HepG2 (cell line): ENCODE data around the gene TAF12. TPM values are rescaled to one million over a fixed set of nuclear protein-coding genes. Genes with fewer than 3 reads are reported as not detected.

Experiments used
- ARHGAP35 ChIP-seq: sonication (generic); formaldehyde crosslinking; IDR thresholded peaks from 2 replicates; pipeline ENCODE4 v1.9.0; 2022; ENCODE audit warnings: mild to moderate bottlenecking, inconsistent platforms, moderate library complexity, missing genetic modification reagents, borderline replicate concordance
- HNF4A ChIP-seq: sonication (generic); formaldehyde crosslinking; IDR thresholded peaks from 2 replicates; pipeline ENCODE4 v1.4.0; 2020; ENCODE audit warnings: missing genetic modification reagents
- NR2F6 ChIP-seq, 2 experiments: IDR thresholded peaks; 2 replicates each; pipeline ENCODE4 v1.6.1; 2016; ENCODE audit warnings: antibody characterized with exemption in 1 of 2, mild to moderate bottlenecking in 1 of 2
- PHF21A ChIP-seq: sonication (generic); formaldehyde crosslinking; IDR thresholded peaks from 2 replicates; pipeline ENCODE4 v1.5.0; 2020; ENCODE audit warnings: mild to moderate bottlenecking, missing genetic modification reagents
- PLRG1 ChIP-seq: fragments of 450-650 bp; conservative IDR thresholded peaks from 2 replicates; pipeline ENCODE4 v1.6.1; 2016
- PRMT3 ChIP-seq: sonication (generic); formaldehyde crosslinking; IDR thresholded peaks from 2 replicates; pipeline ENCODE4 v1.8.1; 2022; ENCODE audit warnings: low read depth, mild to moderate bottlenecking, moderate library complexity, missing genetic modification reagents, borderline replicate concordance
- SAFB2 ChIP-seq: sonication (generic); formaldehyde crosslinking; IDR thresholded peaks from 2 replicates; pipeline ENCODE4 v1.5.1; 2020; ENCODE audit warnings: missing genetic modification reagents, low read depth, mild to moderate bottlenecking, borderline replicate concordance
- SETDB1 ChIP-seq: sonication (generic); formaldehyde crosslinking; IDR thresholded peaks from 2 replicates; pipeline ENCODE4 v1.5.1; 2020; ENCODE audit warnings: missing genetic modification reagents, mild to moderate bottlenecking, borderline replicate concordance
- SKI ChIP-seq: fragments of 450-650 bp; IDR thresholded peaks from one replicate; pipeline ENCODE4 v1.6.1; 2018; ENCODE audit warnings: mild to moderate bottlenecking; ENCODE audit not compliant: partially characterized antibody
- SOX6 ChIP-seq, 2 experiments: fragments of 450-650 bp in 1 of 2; sonication (generic) in 1 of 2; formaldehyde crosslinking in 1 of 2; IDR thresholded peaks; 2 replicates each; pipeline versions ENCODE4 v1.4.0 to v1.6.1; 2017 to 2020; ENCODE audit warnings: antibody characterized with exemption in 1 of 2, mild to moderate bottlenecking in 1 of 2, missing genetic modification reagents in 1 of 2
- TCF7L2 ChIP-seq: IDR thresholded peaks from 2 replicates; pipeline ENCODE4 v1.6.1; 2011; ENCODE audit warnings: mild to moderate bottlenecking, low read depth, low read length, moderate library complexity
- THAP11 ChIP-seq: IDR thresholded peaks from 2 replicates; pipeline ENCODE4 v1.6.1; 2016; ENCODE audit warnings: missing biosample characterization, missing genetic modification reagents
- ZBTB14 ChIP-seq: sonication (generic); formaldehyde crosslinking; IDR thresholded peaks from 2 replicates; pipeline ENCODE4 v1.4.0; 2020; ENCODE audit warnings: missing genetic modification reagents
- ZNF251 ChIP-seq: sonication (generic); formaldehyde crosslinking; IDR thresholded peaks from 2 replicates; pipeline ENCODE4 v1.9.0; 2021; ENCODE audit warnings: mild to moderate bottlenecking, missing genetic modification reagents
- ZNF549 ChIP-seq: sonication (generic); formaldehyde crosslinking; IDR thresholded peaks from 2 replicates; pipeline ENCODE4 v1.5.0; 2020; ENCODE audit warnings: missing genetic modification reagents
- ZNF572 ChIP-seq: sonication (generic); formaldehyde crosslinking; IDR thresholded peaks from 2 replicates; pipeline ENCODE4 v1.5.1; 2020; ENCODE audit warnings: mild to moderate bottlenecking, missing genetic modification reagents
- ZNF598 ChIP-seq: sonication (generic); formaldehyde crosslinking; IDR thresholded peaks from 2 replicates; pipeline ENCODE4 v1.5.1; 2020; ENCODE audit warnings: mild to moderate bottlenecking, missing genetic modification reagents, borderline replicate concordance
- polyA plus RNA-seq, 8 experiments: library from polyadenylated mRNA; depleted of rRNA in 3 of 8; stranded (reverse) in 7 of 8; unstranded in 1 of 8; fragments of >200 nt; fragmentation: Illumina TruSeq in 4 of 8; extraction: Trizol in 4 of 8; gene quantifications; 2 replicates each; pipeline versions ENCODE4 v1.2.1 to v1.2.3, GENCODE V29; 2011 to 2016; ENCODE audit warnings: low read depth in 4 of 8, missing spikeins in 1 of 8, mixed read lengths in 1 of 8; ENCODE audit not compliant: insufficient read depth in 1 of 8
- total RNA-seq, 5 experiments: library from RNA; depleted of rRNA; stranded (reverse); fragments of >200 nt; fragmentation: Illumina TruSeq; extraction: Trizol; gene quantifications; 2 replicates each; pipeline ENCODE4 v1.2.3, GENCODE V29; 2016; ENCODE audit warnings: low read depth in 1 of 5
- TF ChIP-seq, protein P1 (sequence below): sonication (generic); formaldehyde crosslinking; IDR thresholded peaks from 2 replicates; pipeline ENCODE4 v1.4.0; 2020; ENCODE audit warnings: missing genetic modification reagents
- TF ChIP-seq, protein P2 (sequence below): sonication (generic); formaldehyde crosslinking; IDR thresholded peaks from 2 replicates; pipeline ENCODE4 v1.4.0; 2020; ENCODE audit warnings: missing genetic modification reagents
- TF ChIP-seq, protein P3 (sequence below): sonication (generic); formaldehyde crosslinking; IDR thresholded peaks from 2 replicates; pipeline ENCODE4 v1.5.0; 2020; ENCODE audit warnings: mild to moderate bottlenecking, missing genetic modification reagents
- TF ChIP-seq, protein P4 (sequence below): sonication (generic); formaldehyde crosslinking; IDR thresholded peaks from 2 replicates; pipeline ENCODE4 v1.5.0; 2020; ENCODE audit warnings: missing genetic modification reagents

Gene TAF12
- total and polyA plus RNA-seq, 2 of the 13 experiments (the other 11 are each of a cell fraction or from before 2014, with no cell fraction given) = 16.3 to 17.1 TPM

GRCh38 chr1:28591708-28592320, 51.1 kb downstream of the TAF12 start, which contains the start of gene RAB42 (continued):
- TF ChIP-seq, protein P1, sequence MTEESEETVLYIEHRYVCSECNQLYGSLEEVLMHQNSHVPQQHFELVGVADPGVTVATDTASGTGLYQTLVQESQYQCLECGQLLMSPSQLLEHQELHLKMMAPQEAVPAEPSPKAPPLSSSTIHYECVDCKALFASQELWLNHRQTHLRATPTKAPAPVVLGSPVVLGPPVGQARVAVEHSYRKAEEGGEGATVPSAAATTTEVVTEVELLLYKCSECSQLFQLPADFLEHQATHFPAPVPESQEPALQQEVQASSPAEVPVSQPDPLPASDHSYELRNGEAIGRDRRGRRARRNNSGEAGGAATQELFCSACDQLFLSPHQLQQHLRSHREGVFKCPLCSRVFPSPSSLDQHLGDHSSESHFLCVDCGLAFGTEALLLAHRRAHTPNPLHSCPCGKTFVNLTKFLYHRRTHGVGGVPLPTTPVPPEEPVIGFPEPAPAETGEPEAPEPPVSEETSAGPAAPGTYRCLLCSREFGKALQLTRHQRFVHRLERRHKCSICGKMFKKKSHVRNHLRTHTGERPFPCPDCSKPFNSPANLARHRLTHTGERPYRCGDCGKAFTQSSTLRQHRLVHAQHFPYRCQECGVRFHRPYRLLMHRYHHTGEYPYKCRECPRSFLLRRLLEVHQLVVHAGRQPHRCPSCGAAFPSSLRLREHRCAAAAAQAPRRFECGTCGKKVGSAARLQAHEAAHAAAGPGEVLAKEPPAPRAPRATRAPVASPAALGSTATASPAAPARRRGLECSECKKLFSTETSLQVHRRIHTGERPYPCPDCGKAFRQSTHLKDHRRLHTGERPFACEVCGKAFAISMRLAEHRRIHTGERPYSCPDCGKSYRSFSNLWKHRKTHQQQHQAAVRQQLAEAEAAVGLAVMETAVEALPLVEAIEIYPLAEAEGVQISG (CRISPR knock-in tag) = no peak
- TF ChIP-seq THAP11 (CRISPR knock-in tag) = peak; percentile 67
- no peak for TF ChIP-seq NR2F6 (IDR thresholded peaks at IDR 0.05)
- TF ChIP-seq NR2F6 (CRISPR knock-in tag; IDR thresholded peaks at IDR 0.05) = no peak; the same call in 1 of the 2 replicates
- 0 out of 2 replicates have a peak, but pooled peaks have one; percentile 51 for TF ChIP-seq ARHGAP35 (CRISPR knock-in tag)
- TF ChIP-seq PRMT3 = no peak
- TF ChIP-seq SKI = peak; percentile 44
- peak; percentile 56; the same call in 1 of the 2 replicates for TF ChIP-seq PHF21A (CRISPR knock-in tag)
- TF ChIP-seq, protein P2, sequence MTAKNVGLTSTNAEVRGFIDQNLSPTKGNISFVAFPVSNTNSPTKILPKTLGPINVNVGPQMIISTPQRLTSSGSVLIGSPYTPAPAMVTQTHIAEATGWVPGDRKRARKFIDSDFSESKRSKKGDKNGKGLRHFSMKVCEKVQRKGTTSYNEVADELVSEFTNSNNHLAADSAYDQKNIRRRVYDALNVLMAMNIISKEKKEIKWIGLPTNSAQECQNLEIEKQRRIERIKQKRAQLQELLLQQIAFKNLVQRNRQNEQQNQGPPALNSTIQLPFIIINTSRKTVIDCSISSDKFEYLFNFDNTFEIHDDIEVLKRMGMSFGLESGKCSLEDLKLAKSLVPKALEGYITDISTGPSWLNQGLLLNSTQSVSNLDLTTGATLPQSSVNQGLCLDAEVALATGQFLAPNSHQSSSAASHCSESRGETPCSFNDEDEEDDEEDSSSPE = no peak; the same call in 1 of the 2 replicates
- no peak for TF ChIP-seq ZNF549 (CRISPR knock-in tag)
- TF ChIP-seq ZNF251 (CRISPR knock-in tag) = no peak
- no peak for TF ChIP-seq ZBTB14 (CRISPR knock-in tag)
- TF ChIP-seq ZNF598 (CRISPR knock-in tag) = no peak
- TF ChIP-seq SETDB1 = no peak
- TF ChIP-seq ZNF572 = no peak
- TF ChIP-seq, protein P3, sequence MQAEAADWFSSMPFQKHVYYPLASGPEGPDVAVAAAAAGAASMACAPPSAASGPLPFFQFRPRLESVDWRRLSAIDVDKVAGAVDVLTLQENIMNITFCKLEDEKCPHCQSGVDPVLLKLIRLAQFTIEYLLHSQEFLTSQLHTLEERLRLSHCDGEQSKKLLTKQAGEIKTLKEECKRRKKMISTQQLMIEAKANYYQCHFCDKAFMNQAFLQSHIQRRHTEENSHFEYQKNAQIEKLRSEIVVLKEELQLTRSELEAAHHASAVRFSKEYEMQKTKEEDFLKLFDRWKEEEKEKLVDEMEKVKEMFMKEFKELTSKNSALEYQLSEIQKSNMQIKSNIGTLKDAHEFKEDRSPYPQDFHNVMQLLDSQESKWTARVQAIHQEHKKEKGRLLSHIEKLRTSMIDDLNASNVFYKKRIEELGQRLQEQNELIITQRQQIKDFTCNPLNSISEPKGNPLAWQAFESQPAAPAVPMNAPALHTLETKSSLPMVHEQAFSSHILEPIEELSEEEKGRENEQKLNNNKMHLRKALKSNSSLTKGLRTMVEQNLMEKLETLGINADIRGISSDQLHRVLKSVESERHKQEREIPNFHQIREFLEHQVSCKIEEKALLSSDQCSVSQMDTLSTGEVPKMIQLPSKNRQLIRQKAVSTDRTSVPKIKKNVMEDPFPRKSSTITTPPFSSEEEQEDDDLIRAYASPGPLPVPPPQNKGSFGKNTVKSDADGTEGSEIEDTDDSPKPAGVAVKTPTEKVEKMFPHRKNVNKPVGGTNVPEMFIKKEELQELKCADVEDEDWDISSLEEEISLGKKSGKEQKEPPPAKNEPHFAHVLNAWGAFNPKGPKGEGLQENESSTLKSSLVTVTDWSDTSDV (CRISPR knock-in tag) = no peak
- no peak for TF ChIP-seq SAFB2 (CRISPR knock-in tag)
- no peak for TF ChIP-seq SOX6 (IDR thresholded peaks at IDR 0.05)
- 0 out of 2 replicates have a peak, but pooled peaks have one; percentile 28 for TF ChIP-seq SOX6 (CRISPR knock-in tag; IDR thresholded peaks at IDR 0.05)
- no peak for TF ChIP-seq PLRG1
- TF ChIP-seq, protein P4, sequence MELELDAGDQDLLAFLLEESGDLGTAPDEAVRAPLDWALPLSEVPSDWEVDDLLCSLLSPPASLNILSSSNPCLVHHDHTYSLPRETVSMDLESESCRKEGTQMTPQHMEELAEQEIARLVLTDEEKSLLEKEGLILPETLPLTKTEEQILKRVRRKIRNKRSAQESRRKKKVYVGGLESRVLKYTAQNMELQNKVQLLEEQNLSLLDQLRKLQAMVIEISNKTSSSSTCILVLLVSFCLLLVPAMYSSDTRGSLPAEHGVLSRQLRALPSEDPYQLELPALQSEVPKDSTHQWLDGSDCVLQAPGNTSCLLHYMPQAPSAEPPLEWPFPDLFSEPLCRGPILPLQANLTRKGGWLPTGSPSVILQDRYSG = no peak
- peak; percentile 89 for TF ChIP-seq HNF4A (CRISPR knock-in tag)
- no peak for TF ChIP-seq TCF7L2
